Calu3 (cell line): ENCODE measurements around the gene AMMECR1. TPM values are rescaled to one million over a fixed set of nuclear protein-coding genes. Genes with fewer than 3 reads are reported as not detected.

Experiments
- BruUV-seq: library from RNA; stranded (reverse); fragments of 400-500 nt; replicated peaks from 2 replicates; lab custom pipeline; 2021; lab: Mats Ljungman, UMichigan
- CTCF ChIA-PET: fragments of 300-600 bp; sonication (Branson Sonifier 250); formaldehyde crosslinking; loops from one replicate; lab custom pipeline; 2022; ENCODE audit warnings: antibody characterized with exemption; lab: Charles Lee
- DNase-seq: peaks from one replicate; pipeline ENCODE4 v3.0.0; 2022
- H3K27ac Mint-ChIP-seq: one replicate; pipeline ENCODE4 v1.8.0; 2022; ENCODE audit warnings: mixed read lengths; ENCODE audit not compliant: unreplicated experiment
- H3K27me3 Mint-ChIP-seq: one replicate; pipeline ENCODE4 v1.8.0; 2022; ENCODE audit warnings: mixed read lengths; ENCODE audit not compliant: unreplicated experiment
- H3K36me3 Mint-ChIP-seq: one replicate; pipeline ENCODE4 v1.8.0; 2022; ENCODE audit warnings: mild to moderate bottlenecking, moderate library complexity, mixed read lengths; ENCODE audit not compliant: insufficient read depth, unreplicated experiment
- H3K4me1 Mint-ChIP-seq: one replicate; pipeline ENCODE4 v1.8.0; 2022; ENCODE audit warnings: mild to moderate bottlenecking, low read depth, mixed read lengths; ENCODE audit not compliant: unreplicated experiment
- H3K4me3 Mint-ChIP-seq: one replicate; pipeline ENCODE4 v1.8.0; 2022; ENCODE audit warnings: mild to moderate bottlenecking, low read depth, moderate library complexity, mixed read lengths; ENCODE audit not compliant: unreplicated experiment
- H3K9me3 Mint-ChIP-seq: one replicate; pipeline ENCODE4 v1.8.0; 2022; ENCODE audit warnings: low read depth, mixed read lengths; ENCODE audit not compliant: unreplicated experiment
- intact Hi-C: fragments of 100-400 bp; cut with micrococcal nuclease; formaldehyde crosslinking; loops from one replicate; pipeline ENCODE4 v1.10.0; 2022; ENCODE audit not compliant: unreplicated experiment
- total RNA-seq: library from RNA; stranded (reverse); gene quantifications from 2 replicates; pipeline ENCODE4 v1.2.3, GENCODE V29; 2022
- TF ChIP-seq, protein P1 (sequence below): fragments of 200-600 bp; IDR thresholded peaks from one replicate; pipeline ENCODE4 v1.8.0; 2022; ENCODE audit warnings: antibody characterized with exemption; ENCODE audit not compliant: unreplicated experiment

The AMMECR1 gene
- total RNA-seq, 1 experiment from 2014 or later = 23.5 TPM

DNA sequence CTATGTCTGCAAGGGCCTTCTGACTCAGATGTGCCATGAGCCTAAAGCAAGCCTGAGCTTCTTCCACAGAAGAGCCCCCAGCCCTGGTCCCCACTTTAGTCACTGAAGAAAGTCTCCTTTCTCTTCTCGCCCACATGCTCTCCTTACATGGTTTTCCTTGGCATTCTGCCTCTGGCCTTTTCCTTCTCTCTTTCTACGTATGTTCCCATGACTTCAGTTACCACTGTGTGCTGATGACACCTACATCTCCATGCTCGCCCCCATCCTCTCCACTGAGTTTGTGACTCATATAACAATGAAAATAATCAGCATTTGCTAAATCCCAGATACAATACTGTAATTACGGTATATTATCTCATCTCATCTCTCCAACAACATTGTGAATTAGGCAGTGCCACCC, 149.3 kb downstream of the AMMECR1 start:
- TF ChIP-seq, protein P1, sequence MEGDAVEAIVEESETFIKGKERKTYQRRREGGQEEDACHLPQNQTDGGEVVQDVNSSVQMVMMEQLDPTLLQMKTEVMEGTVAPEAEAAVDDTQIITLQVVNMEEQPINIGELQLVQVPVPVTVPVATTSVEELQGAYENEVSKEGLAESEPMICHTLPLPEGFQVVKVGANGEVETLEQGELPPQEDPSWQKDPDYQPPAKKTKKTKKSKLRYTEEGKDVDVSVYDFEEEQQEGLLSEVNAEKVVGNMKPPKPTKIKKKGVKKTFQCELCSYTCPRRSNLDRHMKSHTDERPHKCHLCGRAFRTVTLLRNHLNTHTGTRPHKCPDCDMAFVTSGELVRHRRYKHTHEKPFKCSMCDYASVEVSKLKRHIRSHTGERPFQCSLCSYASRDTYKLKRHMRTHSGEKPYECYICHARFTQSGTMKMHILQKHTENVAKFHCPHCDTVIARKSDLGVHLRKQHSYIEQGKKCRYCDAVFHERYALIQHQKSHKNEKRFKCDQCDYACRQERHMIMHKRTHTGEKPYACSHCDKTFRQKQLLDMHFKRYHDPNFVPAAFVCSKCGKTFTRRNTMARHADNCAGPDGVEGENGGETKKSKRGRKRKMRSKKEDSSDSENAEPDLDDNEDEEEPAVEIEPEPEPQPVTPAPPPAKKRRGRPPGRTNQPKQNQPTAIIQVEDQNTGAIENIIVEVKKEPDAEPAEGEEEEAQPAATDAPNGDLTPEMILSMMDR = no peak
- Mint-ChIP-seq H3K27me3 (no peaks in the 10 kb centered on the region), H3K27ac (no peak overlapping the region), H3K4me3 (no peak overlapping the region), H3K36me3 (peaks cover 11% of the 10 kb centered on the region), H3K4me1 (peaks cover 10% of the 10 kb centered on the region), H3K9me3 (no peaks in the 10 kb centered on the region)
- BruUV-seq = no TSS peak
- no peak for DNase-seq
- CTCF ChIA-PET = interaction anchor here (1.0 kb wide), 1 partner anchor 250 kb away, joined by 3 read pairs; no protein-coding TSS in a partner anchor
- intact Hi-C loops = no loop called here

DNA sequence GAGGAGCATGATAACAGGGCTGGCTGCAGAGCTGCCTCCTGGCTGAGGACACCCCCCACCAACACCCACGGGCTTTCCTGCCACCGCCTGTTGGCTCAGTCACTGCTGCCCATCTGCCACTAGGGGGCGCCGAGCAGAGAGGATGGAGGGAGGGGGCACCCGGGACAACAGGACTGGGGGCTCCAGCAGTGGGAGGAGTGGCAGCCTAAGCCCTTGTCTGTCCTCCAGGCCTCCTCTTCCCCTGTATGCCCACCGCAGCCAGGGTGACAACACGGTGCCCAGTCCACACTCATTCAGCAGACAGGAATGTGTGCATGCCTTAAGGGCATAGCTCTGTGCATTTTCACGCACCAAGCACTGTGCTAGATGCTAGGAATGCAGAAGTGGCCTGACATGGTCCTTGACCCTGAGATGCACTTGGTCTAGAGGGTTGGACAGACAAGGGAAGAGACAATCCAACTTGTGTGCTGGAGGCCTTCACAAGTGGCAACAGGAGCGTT, 149.9 kb downstream of the AMMECR1 start:
- H3K9me3 Mint-ChIP-seq = no peaks in the 10 kb centered on the region
- peaks cover 5% of the 10 kb centered on the region for H3K4me1 Mint-ChIP-seq
- TF ChIP-seq, protein P1 = peak; percentile 67
- no peak overlapping the region for H3K27ac Mint-ChIP-seq
- H3K36me3 Mint-ChIP-seq = peaks cover 11% of the 10 kb centered on the region
- CTCF ChIA-PET = interaction anchor here (1.0 kb wide), 1 partner anchor 250 kb away, joined by 3 read pairs; no protein-coding TSS in a partner anchor
- intact Hi-C loops = no loop called here
- no peaks in the 10 kb centered on the region for H3K27me3 Mint-ChIP-seq
- DNase-seq = peak; percentile 32
- no TSS peak for BruUV-seq
- H3K4me3 Mint-ChIP-seq = no peak overlapping the region

DNA sequence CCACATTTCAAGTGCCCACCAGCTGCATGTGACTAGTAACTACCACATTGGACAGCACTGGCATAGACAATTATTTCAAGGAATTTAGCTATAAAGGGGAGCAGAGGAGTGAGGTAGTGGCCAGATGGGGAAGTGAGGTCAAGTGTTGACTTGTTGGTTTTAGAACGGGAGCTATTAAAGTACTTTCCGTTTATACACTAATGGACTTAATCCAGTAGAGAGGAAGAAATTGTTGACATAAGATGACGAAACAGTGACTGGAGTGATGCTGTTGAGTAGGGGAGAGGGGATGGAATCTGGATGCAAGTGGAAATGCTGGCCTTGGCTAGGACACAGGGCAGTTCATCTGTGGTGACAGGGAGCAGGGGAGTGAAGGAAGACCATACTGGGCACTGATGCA, 154.4 kb downstream of the AMMECR1 start:
- peaks cover 1% of the 10 kb centered on the region for H3K36me3 Mint-ChIP-seq
- no peaks in the 10 kb centered on the region for H3K27me3 Mint-ChIP-seq
- TF ChIP-seq, protein P1 = no peak

DNA sequence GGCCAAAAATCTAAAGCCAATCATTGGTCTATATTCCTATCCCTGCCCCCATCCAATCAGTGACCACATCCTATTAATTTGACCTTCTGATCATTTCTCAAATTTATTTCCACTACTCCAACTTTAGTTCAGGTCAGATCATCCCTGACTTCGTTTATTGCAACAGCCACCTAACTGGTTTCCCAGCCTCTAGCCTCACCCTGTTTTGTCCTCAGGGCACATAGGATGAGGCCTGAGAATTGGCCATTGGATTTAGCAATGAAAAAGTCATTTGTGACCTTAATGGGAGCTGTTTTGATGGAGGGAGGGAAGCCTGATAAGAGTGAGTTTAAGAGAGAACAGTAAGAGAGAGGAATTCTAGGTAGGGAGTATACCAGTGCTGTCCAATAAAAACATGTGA, 155.0 kb downstream of the AMMECR1 start:
- H3K9me3 Mint-ChIP-seq = no peaks in the 10 kb centered on the region
- H3K4me1 Mint-ChIP-seq = no peaks in the 10 kb centered on the region
- H3K27ac Mint-ChIP-seq = no peak overlapping the region
- no TSS peak for BruUV-seq
- intact Hi-C loops = loop anchor here (5.0 kb wide), 1 partner anchor 154 kb away; the partner anchor contains the start of gene AMMECR1
- TF ChIP-seq, protein P1 = no peak
- DNase-seq = no peak
- CTCF ChIA-PET = interaction anchor here (1.2 kb wide), 1 partner anchor 16 kb away, joined by 5 read pairs; no protein-coding TSS in a partner anchor
- no peak overlapping the region for H3K4me3 Mint-ChIP-seq
- no peaks in the 10 kb centered on the region for H3K27me3 Mint-ChIP-seq
- no peaks in the 10 kb centered on the region for H3K36me3 Mint-ChIP-seq

More for the DNA sequence above, 154.4 kb downstream of the AMMECR1 start:
- Mint-ChIP-seq H3K27ac (no peak overlapping the region), H3K4me1 (no peaks in the 10 kb centered on the region), H3K4me3 (no peak overlapping the region), H3K9me3 (no peaks in the 10 kb centered on the region)
- intact Hi-C loops = loop anchor here (5.0 kb wide), 1 partner anchor 154 kb away; the partner anchor contains the start of gene AMMECR1
- CTCF ChIA-PET = interaction anchor here (1.2 kb wide), 1 partner anchor 17 kb away, joined by 5 read pairs; no protein-coding TSS in a partner anchor
- no peak for DNase-seq
- BruUV-seq = no TSS peak
